ENCODE measurements around the gene DOCK11.

DNA sequence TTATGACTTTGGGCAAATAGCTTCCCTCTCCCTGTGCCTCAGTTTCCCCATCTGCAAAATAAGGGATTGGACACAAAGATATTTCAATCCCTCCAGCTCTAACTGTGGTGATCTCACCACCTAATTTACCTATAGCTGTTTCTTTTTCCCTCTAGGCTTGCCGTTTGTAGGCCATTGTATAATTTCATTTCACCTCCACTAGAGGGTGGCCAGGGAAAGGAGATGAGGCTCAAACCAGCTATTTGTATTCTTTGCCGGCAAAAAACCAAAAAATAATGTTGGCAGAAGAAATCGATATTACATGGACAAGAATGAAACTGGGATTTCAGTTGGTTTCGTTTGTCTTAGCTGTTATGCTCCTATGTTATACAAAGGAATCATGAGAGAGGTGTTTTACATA is 36.1 kb upstream of the DOCK11 start:
- TF ChIP-seq EZH2 (IDR thresholded peaks at IDR 0.05) = no peak
- no peak for TF ChIP-seq POLR2AphosphoS5 (IDR thresholded peaks at IDR 0.05; ENCODE audit: borderline replicate concordance, low read depth, low read length)
- no peak for TF ChIP-seq FOXP2 (optimal IDR thresholded peaks at IDR 0.05; ENCODE audit: control extremely low read depth, extremely low read length, insufficient read depth)
